Right lobe of liver (tissue), 6 donors: ENCODE results near the gene CGB8. TPM values are rescaled to one million over a fixed set of nuclear protein-coding genes. Genes with fewer than 3 reads are reported as not detected.
"Not testable (repeated sequence)": the region's sequence is repeated elsewhere in the genome, so short reads cannot be mapped to it uniquely, and the experiment has no call there.

Experiments
- ATAC-seq, 4 donors: fragments of 200-7000 bp; cut with Tn5 transposase; one replicate each; pipeline ENCODE4 v1.9.1; 2020; ENCODE audit warnings: mild to moderate bottlenecking in 4 of 4, moderate library complexity in 4 of 4
- DNase-seq, 3 donors: peaks; one replicate each; pipeline ENCODE4 v3.0.0-alpha.2; 2020
- H3K27ac ChIP-seq, 3 donors: fragments of 200-600 bp; one replicate each; pipeline ENCODE4 v1.8.0; 2022
- H3K27me3 ChIP-seq, 2 donors: fragments of 200-600 bp; one replicate each; pipeline ENCODE4 v1.8.0; 2022
- H3K36me3 ChIP-seq, 4 donors: fragments of 200-600 bp; sonication (generic) in 1 of 4; one replicate each; pipeline versions ENCODE4 v1.5.1 to v1.8.0; 2017 to 2022; ENCODE audit warnings: control low read depth in 1 of 4
- H3K4me1 ChIP-seq, 4 donors: fragments of 200-600 bp; sonication (generic) in 1 of 4; one replicate each; pipeline versions ENCODE4 v1.5.1 to v1.8.0; 2017 to 2022; ENCODE audit warnings: control low read depth in 1 of 4
- H3K4me3 ChIP-seq, 3 donors: fragments of 200-600 bp; one replicate each; pipeline ENCODE4 v1.8.0; 2022
- H3K9me3 ChIP-seq, 4 donors: fragments of 200-600 bp; sonication (generic) in 1 of 4; one replicate each; pipeline versions ENCODE4 v1.5.1 to v1.8.0; 2017 to 2022; ENCODE audit warnings: control low read depth in 1 of 4
- CTCF ChIP-seq, 4 donors: fragments of 200-600 bp in 3 of 4; fragments of 450-650 bp in 1 of 4; IDR thresholded peaks; one replicate each; pipeline versions ENCODE4 v1.5.1 to v1.8.0; 2016 to 2022; ENCODE audit warnings: antibody characterized with exemption in 4 of 4, mild to moderate bottlenecking in 2 of 4
- POLR2A ChIP-seq: fragments of 450-650 bp; IDR thresholded peaks from one replicate; pipeline ENCODE4 v1.6.1; 2017; ENCODE audit warnings: antibody characterized with exemption, mild to moderate bottlenecking
- WGBS: methylation state at CpG from one replicate; pipeline ENCODE4 v1.1.6; 2018; ENCODE audit warnings: low coverage, low lambda C conversion rate; ENCODE audit not compliant: insufficient coverage; ENCODE audit errors: missing lambda C conversion rate; 5-methylcytosine and 5-hydroxymethylcytosine counted together
- intact Hi-C, 2 donors: fragments of 100-400 bp; cut with DNase I; formaldehyde crosslinking; loops; one replicate each; pipeline versions ENCODE4 v1.11.2 to v1.14.1; 2022
- total RNA-seq, 6 experiments: library from RNA; depleted of rRNA in 2 of 6; stranded (reverse); fragments of >200 nt in 2 of 6; fragmentation: NEBNext Ultra II Directional in 3 of 6; extraction: Animal tissue kit (Norgen Biotek cat#: 25700) in 3 of 6; gene quantifications; one replicate each; pipeline versions ENCODE4 v1.1.0 to v1.2.4, GENCODE V29; 2016 to 2023
- donor health status: DM: no; HTN: yes; CAD: no.
- donor health status: DM: no; HTN: no; CAD: no.
- donor health status: DM: no; HTN: no; CAD: no.
- donor health status: DM: no; HTN: yes; CAD: no.
- donor health status: DM: no; HTN: yes; CAD: no.

CGB8 gene
- total RNA-seq, 6 experiments from 2014 or later: not detected

GRCh38 chr19:49084206-49085019 lies 35.5 kb upstream of the CGB8 start:
- no peaks in the 10 kb centered on the region for H3K9me3 ChIP-seq
- WGBS: 67% methylated on average over 26 of the region's 26 CpGs
- ATAC-seq (no peak), DNase-seq (no peak)
- H3K4me3 ChIP-seq: peak overlapping the region; percentile 64 to 99 (median 79)
- H3K4me1 ChIP-seq: peaks cover 0 to 12% (median 3%) of the 10 kb centered on the region in 4 donors
- no peaks in the 10 kb centered on the region for H3K27me3 ChIP-seq
- H3K36me3 ChIP-seq: peaks cover 0 to 6% (median 2%) of the 10 kb centered on the region in 4 donors
- intact Hi-C loops: no loop called here
- no peak for TF ChIP-seq CTCF (IDR thresholded peaks at IDR 0.05)
- no peak for TF ChIP-seq POLR2A
- H3K27ac ChIP-seq: peak overlapping the region; percentile 12 to 79 (median 72)

GRCh38 chr19:49081273-49081672 lies 32.4 kb upstream of the CGB8 start:
- Histone ChIP-seq H3K4me1 (peaks cover 0 to under 1% (median under 1%) of the 10 kb centered on the region in 4 donors), H3K9me3 (no peaks in the 10 kb centered on the region), H3K27me3 (no peaks in the 10 kb centered on the region), H3K4me3 (no peak overlapping the region), H3K36me3 (no peaks in the 10 kb centered on the region), H3K27ac (no peak overlapping the region)
- WGBS: 80% methylated on average over 1 of the region's 1 CpG
- ATAC-seq: no peak
- no peak for DNase-seq
- TF ChIP-seq CTCF (IDR thresholded peaks at IDR 0.05) (no peak), POLR2A (no peak)
- intact Hi-C loops: no loop called here

- no peak overlapping the region for H3K27ac ChIP-seq
- H3K4me3 ChIP-seq: no peak overlapping the region
- H3K27me3 ChIP-seq: no peaks in the 10 kb centered on the region
- no peak for ATAC-seq
- TF ChIP-seq POLR2A (no peak), CTCF (IDR thresholded peaks at IDR 0.05) (no peak)
- WGBS: 85% methylated on average over 4 of the region's 4 CpGs
- H3K4me1 ChIP-seq: no peaks in the 10 kb centered on the region
- intact Hi-C loops: no loop called here
- no peak for DNase-seq
- no peaks in the 10 kb centered on the region for H3K36me3 ChIP-seq
- no peaks in the 10 kb centered on the region for H3K9me3 ChIP-seq
These were observed 31.5 kb upstream of the CGB8 start for GRCh38 chr19:49080392-49080791.

GRCh38 chr19:49074869-49075268 lies 26.0 kb upstream of the CGB8 start:
- H3K4me1 ChIP-seq, H3K9me3 ChIP-seq, H3K4me3 ChIP-seq, H3K36me3 ChIP-seq, H3K27ac ChIP-seq, H3K27me3 ChIP-seq, intact Hi-C loops: not testable (repeated sequence)
- TF ChIP-seq CTCF (IDR thresholded peaks at IDR 0.05): peak; percentile 71 to 82 (median 74)
- 0% methylated on average over 2 of the region's 9 CpGs for WGBS
- ATAC-seq: peak; percentile 56 to 72 (median 60)
- DNase-seq: peak; percentile 83 to 86 (median 86)
